Measurements from ENCODE around the gene FUT7.
A peak's percentile ranks its signal among the peaks of the same experiment; 100 is the strongest.
"Not testable (repeated sequence)": the region's sequence is repeated elsewhere in the genome, so short reads cannot be mapped to it uniquely, and the experiment has no call there.

Gene FUT7

GRCh38 chr9:137049544-137050449 lies 17.9 kb upstream of the FUT7 start:
- DNase-seq: no peak

- DNase-seq: no peak
These were observed 17.0 kb upstream of the FUT7 start for GRCh38 chr9:137048655-137049543.

- DNase-seq: peak; percentile 71
These were observed 14.3 kb upstream of the FUT7 start, which contains the start of gene NPDC1 for GRCh38 chr9:137046088-137046787. NPDC1 (minus strand) TSS chr9:137046177; CDS start chr9:137045989, 188 bp downstream.

GRCh38 chr9:137045294-137046087 lies 13.6 kb upstream of the FUT7 start:
- no peak for DNase-seq

GRCh38 chr9:137044502-137045177 lies 12.8 kb upstream of the FUT7 start:
- DNase-seq: no peak

GRCh38 chr9:137044037-137044436 lies 12.1 kb upstream of the FUT7 start:
- DNase-seq: no peak

- DNase-seq: no peak
These were observed 11.2 kb upstream of the FUT7 start for GRCh38 chr9:137042751-137043727.

GRCh38 chr9:137041124-137041523 lies 9.2 kb upstream of the FUT7 start:
- no peak for DNase-seq

GRCh38 chr9:137040568-137040967 lies 8.7 kb upstream of the FUT7 start:
- no peak for DNase-seq

- no peak for DNase-seq
These were observed 7.9 kb upstream of the FUT7 start for GRCh38 chr9:137039611-137040366.

GRCh38 chr9:137038916-137039315 lies 7.0 kb upstream of the FUT7 start:
- DNase-seq: no peak

GRCh38 chr9:137037483-137037882 lies 5.6 kb upstream of the FUT7 start:
- DNase-seq: no peak

- no peak for DNase-seq
These were observed 5.1 kb upstream of the FUT7 start for GRCh38 chr9:137037035-137037434.

- no peak for DNase-seq
These were observed 4.0 kb upstream of the FUT7 start for GRCh38 chr9:137035937-137036336.

- no peak for DNase-seq
These were observed 3.6 kb upstream of the FUT7 start for GRCh38 chr9:137035507-137035834.

GRCh38 chr9:137034709-137035506 lies 3.0 kb upstream of the FUT7 start:
- peak; percentile 81 for DNase-seq

GRCh38 chr9:137034039-137034708 lies 2.3 kb upstream of the FUT7 start:
- DNase-seq: no peak

- not testable (repeated sequence) for DNase-seq
These were observed 1.6 kb upstream of the FUT7 start for GRCh38 chr9:137033481-137033880.

Measured in central memory CD4-positive, alpha-beta T cell (primary cell).